K562 (cell line): ENCODE measurements around the gene DIPK1B. TPM values are rescaled to one million over a fixed set of nuclear protein-coding genes. Genes with fewer than 3 reads are reported as not detected.

Experiments used
- CBX3 ChIP-seq, 2 experiments: IDR thresholded peaks; 1 replicate in 1 of 2; 2 replicates in 1 of 2; pipeline ENCODE4 v1.6.1; 2012; ENCODE audit warnings: inconsistent platforms in 2 of 2, low read length in 2 of 2, borderline replicate concordance in 1 of 2, control low read depth in 1 of 2
- EGR1 ChIP-seq: fragments of 450-650 bp; conservative IDR thresholded peaks from 2 replicates; pipeline ENCODE4 v1.6.1; 2017; ENCODE audit warnings: mild to moderate bottlenecking
- EP400 ChIP-seq: fragments of 450-650 bp; IDR thresholded peaks from 2 replicates; pipeline ENCODE4 v1.6.1; 2017; ENCODE audit warnings: antibody characterized with exemption, mild to moderate bottlenecking, moderate library complexity
- ERF ChIP-seq: fragments of 450-650 bp; formaldehyde crosslinking; IDR thresholded peaks from 2 replicates; pipeline ENCODE4 v1.4.0; 2020; ENCODE audit warnings: mild to moderate bottlenecking, mixed read lengths
- FOXJ2 ChIP-seq: fragments of 200-800 bp; sonication (Bioruptor generic); IDR thresholded peaks from 2 replicates; pipeline ENCODE4 v1.6.1; 2016; ENCODE audit warnings: missing genetic modification characterization, missing compliant biosample characterization
- FOXK2 ChIP-seq, 2 experiments: fragments of 450-650 bp; IDR thresholded peaks in 1 of 2; conservative IDR thresholded peaks in 1 of 2; 2 replicates each; pipeline ENCODE4 v1.6.1; 2016; ENCODE audit warnings: low read depth in 2 of 2, mild to moderate bottlenecking in 1 of 2
- HMGN3 ChIP-seq: IDR thresholded peaks from 2 replicates; pipeline ENCODE4 v1.6.1; 2011; ENCODE audit warnings: borderline replicate concordance, low read depth, mild to moderate bottlenecking, mixed read lengths, low read length; ENCODE audit not compliant: insufficient read length; ENCODE audit errors: extremely low read depth
- NFE2L1 ChIP-seq: fragments of 450-650 bp; IDR thresholded peaks from 2 replicates; pipeline ENCODE4 v1.6.1; 2016; ENCODE audit warnings: missing genetic modification characterization, low read depth, mild to moderate bottlenecking, missing compliant biosample characterization, moderate library complexity, borderline replicate concordance
- POLR2AphosphoS5 ChIP-seq: IDR thresholded peaks from 2 replicates; pipeline ENCODE4 v1.6.1; 2011; ENCODE audit warnings: mild to moderate bottlenecking, low read depth, low read length, moderate library complexity; ENCODE audit not compliant: control insufficient read depth, insufficient read depth
- RHOXF2B ChIP-seq: fragments of 250-450 bp; sonication (Bioruptor Pico); conservative IDR thresholded peaks from 2 replicates; pipeline ENCODE4 v1.5.1; 2021
- THRAP3 ChIP-seq: fragments of 450-650 bp; IDR thresholded peaks from 2 replicates; pipeline ENCODE4 v1.6.1; 2016; ENCODE audit warnings: mild to moderate bottlenecking, inconsistent platforms, borderline replicate concordance
- WHSC1 ChIP-seq: IDR thresholded peaks from one replicate; pipeline ENCODE4 v1.6.1; 2012; ENCODE audit warnings: low read length, control low read depth, inconsistent platforms
- ZFX ChIP-seq: sonication (generic); formaldehyde crosslinking; IDR thresholded peaks from 2 replicates; pipeline ENCODE4 v1.8.0; 2022; ENCODE audit warnings: mild to moderate bottlenecking, missing genetic modification reagents, moderate library complexity
- ZNF134 ChIP-seq: fragments of 250-450 bp; sonication (Bioruptor Pico); conservative IDR thresholded peaks from 2 replicates; pipeline ENCODE4 v1.4.0; 2020
- polyA plus RNA-seq, 8 experiments: library from polyadenylated mRNA; depleted of rRNA in 4 of 8; stranded (reverse) in 5 of 8; unstranded in 3 of 8; fragments of >200 nt; fragmentation: Nextera tagmentation in 2 of 8; fragmentation: Illumina TruSeq in 1 of 8; extraction: Ambion mirVana in 2 of 8; extraction: Trizol in 1 of 8; gene quantifications; 2 replicates each; pipeline versions ENCODE4 v1.2.1 to v1.2.3, GENCODE V29; 2011 to 2014; ENCODE audit warnings: inconsistent platforms in 1 of 8, missing spikeins in 1 of 8
- total RNA-seq, 7 experiments: library from RNA; depleted of rRNA in 6 of 7; stranded (reverse); fragments of >200 nt in 6 of 7; fragmentation: Illumina TruSeq in 2 of 7; extraction: Trizol in 2 of 7; gene quantifications; 2 replicates each; pipeline versions ENCODE4 v1.2.1 to v1.2.3, GENCODE V29; 2011 to 2021; ENCODE audit warnings: low replicate concordance in 1 of 7
- TF ChIP-seq, protein P1 (sequence below): fragments of 150-350 bp; IDR thresholded peaks from 2 replicates; pipeline ENCODE4 v1.6.1; 2014; ENCODE audit warnings: low read depth, mild to moderate bottlenecking, low read length, borderline replicate concordance
- TF ChIP-seq, protein P2 (sequence below): fragments of 250-450 bp; sonication (Bioruptor Pico); IDR thresholded peaks from 2 replicates; pipeline ENCODE4 v1.5.0; 2021; ENCODE audit warnings: mild to moderate bottlenecking, moderate library complexity
- TF ChIP-seq, protein P3 (sequence below): fragments of 450-650 bp; IDR thresholded peaks from 2 replicates; pipeline ENCODE4 v1.6.1; 2017; ENCODE audit warnings: antibody characterized with exemption, mild to moderate bottlenecking

Gene DIPK1B
- total and polyA plus RNA-seq, 9 of the 15 experiments (the other 6 are each of a cell fraction or from before 2014, with no cell fraction given): 0.08 to 22.3 (median 5.9) TPM

DNA sequence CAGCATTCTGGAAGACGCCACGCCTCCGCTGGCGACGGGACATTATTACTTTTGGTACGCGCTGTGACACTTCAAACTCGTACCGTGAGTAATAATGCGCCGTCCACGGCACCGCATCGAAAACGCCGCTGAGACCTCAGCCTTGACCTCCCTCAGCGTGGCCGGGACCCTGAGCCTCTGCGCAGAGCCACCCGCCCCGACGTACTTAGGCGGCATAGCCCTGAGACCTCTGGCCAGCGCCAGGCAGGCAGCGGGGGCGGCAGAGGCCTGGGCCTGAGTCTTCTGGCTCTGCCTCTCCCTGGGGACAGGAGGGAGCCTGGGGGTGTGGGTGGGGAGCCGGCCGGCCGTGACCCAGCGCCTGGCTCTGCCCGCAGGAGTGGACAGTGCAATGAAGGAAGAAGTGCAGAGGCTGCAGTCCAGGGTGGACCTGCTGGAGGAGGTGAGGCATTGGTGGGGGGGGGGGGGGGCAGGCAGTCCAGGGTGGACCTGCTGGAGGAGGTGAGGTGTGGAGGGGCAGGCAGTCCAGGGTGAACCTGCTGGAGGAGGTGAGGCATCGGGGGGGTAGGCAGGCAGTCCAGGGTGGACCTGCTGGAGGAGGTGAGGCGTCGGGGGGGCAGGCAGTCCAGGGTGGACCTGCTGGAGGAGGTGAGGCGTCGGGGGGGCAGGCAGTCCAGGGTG is 41.7 kb upstream of the DIPK1B start (continued):
- TF ChIP-seq, protein P1, sequence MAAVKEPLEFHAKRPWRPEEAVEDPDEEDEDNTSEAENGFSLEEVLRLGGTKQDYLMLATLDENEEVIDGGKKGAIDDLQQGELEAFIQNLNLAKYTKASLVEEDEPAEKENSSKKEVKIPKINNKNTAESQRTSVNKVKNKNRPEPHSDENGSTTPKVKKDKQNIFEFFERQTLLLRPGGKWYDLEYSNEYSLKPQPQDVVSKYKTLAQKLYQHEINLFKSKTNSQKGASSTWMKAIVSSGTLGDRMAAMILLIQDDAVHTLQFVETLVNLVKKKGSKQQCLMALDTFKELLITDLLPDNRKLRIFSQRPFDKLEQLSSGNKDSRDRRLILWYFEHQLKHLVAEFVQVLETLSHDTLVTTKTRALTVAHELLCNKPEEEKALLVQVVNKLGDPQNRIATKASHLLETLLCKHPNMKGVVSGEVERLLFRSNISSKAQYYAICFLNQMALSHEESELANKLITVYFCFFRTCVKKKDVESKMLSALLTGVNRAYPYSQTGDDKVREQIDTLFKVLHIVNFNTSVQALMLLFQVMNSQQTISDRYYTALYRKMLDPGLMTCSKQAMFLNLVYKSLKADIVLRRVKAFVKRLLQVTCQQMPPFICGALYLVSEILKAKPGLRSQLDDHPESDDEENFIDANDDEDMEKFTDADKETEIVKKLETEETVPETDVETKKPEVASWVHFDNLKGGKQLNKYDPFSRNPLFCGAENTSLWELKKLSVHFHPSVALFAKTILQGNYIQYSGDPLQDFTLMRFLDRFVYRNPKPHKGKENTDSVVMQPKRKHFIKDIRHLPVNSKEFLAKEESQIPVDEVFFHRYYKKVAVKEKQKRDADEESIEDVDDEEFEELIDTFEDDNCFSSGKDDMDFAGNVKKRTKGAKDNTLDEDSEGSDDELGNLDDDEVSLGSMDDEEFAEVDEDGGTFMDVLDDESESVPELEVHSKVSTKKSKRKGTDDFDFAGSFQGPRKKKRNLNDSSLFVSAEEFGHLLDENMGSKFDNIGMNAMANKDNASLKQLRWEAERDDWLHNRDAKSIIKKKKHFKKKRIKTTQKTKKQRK: no peak
- no peak for TF ChIP-seq NFE2L1 (tag)
- TF ChIP-seq, protein P2, sequence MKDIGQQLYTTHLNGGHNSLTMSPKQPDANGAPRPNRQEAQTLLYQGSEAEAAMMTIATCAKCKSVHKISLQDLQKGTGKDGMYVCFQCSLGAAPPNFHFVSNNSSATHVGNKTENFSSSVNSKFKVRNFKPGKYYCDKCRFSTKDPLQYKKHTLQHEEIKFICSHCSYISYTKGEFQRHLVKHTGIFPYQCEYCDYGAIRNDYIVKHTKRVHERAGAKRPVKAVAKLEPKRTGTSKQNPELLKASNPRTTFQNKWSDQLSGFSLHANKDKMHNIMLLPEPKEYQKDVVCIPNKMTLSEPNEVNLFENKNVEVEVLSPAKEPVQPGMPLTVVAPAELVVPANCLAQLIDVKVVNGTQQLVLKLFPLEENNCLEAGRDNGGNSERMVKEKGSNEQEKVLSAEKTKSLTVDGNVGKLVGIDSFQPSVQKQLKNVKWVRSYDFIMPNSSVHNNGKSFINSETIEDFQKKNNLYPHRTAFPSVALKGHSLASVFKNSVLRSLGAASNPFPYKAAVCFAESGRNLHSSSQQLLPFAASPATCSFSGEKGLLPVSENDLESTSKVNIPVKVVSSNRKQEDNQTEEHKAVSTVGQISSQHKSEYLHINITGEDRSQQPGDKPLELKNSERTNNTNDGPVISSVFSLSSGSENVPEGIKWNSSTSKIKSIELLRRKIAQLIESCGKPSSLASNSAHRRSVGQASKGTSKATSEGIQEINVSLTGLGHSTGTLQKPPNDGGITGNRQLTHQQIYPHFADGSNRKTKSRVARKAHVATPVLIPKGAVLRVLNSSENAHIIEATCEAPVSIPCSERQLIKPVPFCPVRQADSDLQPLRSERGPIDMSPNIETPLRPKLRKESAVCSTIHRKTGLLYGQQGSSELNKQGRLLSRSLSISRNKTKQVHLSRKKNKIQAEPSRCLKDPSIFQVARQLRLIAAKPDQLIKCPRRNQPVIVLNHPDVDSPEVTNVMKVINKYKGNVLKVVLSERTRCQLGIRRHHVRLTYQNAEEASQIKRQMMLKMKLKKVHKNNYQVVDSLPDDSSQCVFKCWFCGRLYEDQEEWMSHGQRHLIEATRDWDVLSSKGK (CRISPR knock-in tag): no peak
- no peak for TF ChIP-seq ZNF134 (CRISPR knock-in tag)
- TF ChIP-seq FOXJ2 (tag): no peak
- no peak for TF ChIP-seq HMGN3
- no peak for TF ChIP-seq WHSC1
- TF ChIP-seq EGR1: peak; percentile 49
- no peak for TF ChIP-seq THRAP3
- no peak for TF ChIP-seq ZFX (CRISPR knock-in tag)
- TF ChIP-seq POLR2AphosphoS5: no peak
- TF ChIP-seq CBX3 (IDR thresholded peaks at IDR 0.05; ENCODE audit: borderline replicate concordance in 1 of 2, low read length in 2 of 2): no peak
- no peak for TF ChIP-seq RHOXF2B (CRISPR knock-in tag)
- TF ChIP-seq EP400: no peak
- no peak for TF ChIP-seq FOXK2 (conservative IDR thresholded peaks at IDR 0.05 in 1 of 2, IDR thresholded peaks at IDR 0.05 in 1 of 2; ENCODE audit: low read depth in 2 of 2)
- TF ChIP-seq ERF: no peak
- TF ChIP-seq, protein P3, sequence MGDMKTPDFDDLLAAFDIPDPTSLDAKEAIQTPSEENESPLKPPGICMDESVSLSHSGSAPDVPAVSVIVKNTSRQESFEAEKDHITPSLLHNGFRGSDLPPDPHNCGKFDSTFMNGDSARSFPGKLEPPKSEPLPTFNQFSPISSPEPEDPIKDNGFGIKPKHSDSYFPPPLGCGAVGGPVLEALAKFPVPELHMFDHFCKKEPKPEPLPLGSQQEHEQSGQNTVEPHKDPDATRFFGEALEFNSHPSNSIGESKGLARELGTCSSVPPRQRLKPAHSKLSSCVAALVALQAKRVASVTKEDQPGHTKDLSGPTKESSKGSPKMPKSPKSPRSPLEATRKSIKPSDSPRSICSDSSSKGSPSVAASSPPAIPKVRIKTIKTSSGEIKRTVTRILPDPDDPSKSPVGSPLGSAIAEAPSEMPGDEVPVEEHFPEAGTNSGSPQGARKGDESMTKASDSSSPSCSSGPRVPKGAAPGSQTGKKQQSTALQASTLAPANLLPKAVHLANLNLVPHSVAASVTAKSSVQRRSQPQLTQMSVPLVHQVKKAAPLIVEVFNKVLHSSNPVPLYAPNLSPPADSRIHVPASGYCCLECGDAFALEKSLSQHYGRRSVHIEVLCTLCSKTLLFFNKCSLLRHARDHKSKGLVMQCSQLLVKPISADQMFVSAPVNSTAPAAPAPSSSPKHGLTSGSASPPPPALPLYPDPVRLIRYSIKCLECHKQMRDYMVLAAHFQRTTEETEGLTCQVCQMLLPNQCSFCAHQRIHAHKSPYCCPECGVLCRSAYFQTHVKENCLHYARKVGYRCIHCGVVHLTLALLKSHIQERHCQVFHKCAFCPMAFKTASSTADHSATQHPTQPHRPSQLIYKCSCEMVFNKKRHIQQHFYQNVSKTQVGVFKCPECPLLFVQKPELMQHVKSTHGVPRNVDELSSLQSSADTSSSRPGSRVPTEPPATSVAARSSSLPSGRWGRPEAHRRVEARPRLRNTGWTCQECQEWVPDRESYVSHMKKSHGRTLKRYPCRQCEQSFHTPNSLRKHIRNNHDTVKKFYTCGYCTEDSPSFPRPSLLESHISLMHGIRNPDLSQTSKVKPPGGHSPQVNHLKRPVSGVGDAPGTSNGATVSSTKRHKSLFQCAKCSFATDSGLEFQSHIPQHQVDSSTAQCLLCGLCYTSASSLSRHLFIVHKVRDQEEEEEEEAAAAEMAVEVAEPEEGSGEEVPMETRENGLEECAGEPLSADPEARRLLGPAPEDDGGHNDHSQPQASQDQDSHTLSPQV: no peak
